Prostate gland (tissue), 2 donors: Measurements from ENCODE around the gene OR13C5. TPM values are rescaled to one million over a fixed set of nuclear protein-coding genes. Genes with fewer than 3 reads are reported as not detected.

Source experiments
- DNase-seq: peaks from one replicate; pipeline ENCODE4 v3.0.0-alpha.2; 2019; ENCODE audit warnings: low spot score
- H3K27ac ChIP-seq, 2 donors: fragments of 200-600 bp; sonication (generic); 2 replicates each; pipeline ENCODE4 v1.5.1; 2017 to 2019
- H3K27me3 ChIP-seq: fragments of 200-600 bp; sonication (generic); replicated peaks from 2 replicates; pipeline ENCODE4 v1.5.1; 2019; ENCODE audit not compliant: insufficient read depth
- H3K36me3 ChIP-seq, 2 donors: fragments of 200-600 bp; sonication (generic); 1 replicate in 1 of 2; 2 replicates in 1 of 2; pipeline versions ENCODE4 v1.5.1 to v1.8.1; 2017 to 2019
- H3K4me1 ChIP-seq: fragments of 200-600 bp; sonication (generic); replicated peaks from 2 replicates; pipeline ENCODE4 v1.5.1; 2019
- H3K4me3 ChIP-seq, 2 donors: fragments of 200-600 bp; sonication (generic); 2 replicates each; pipeline ENCODE4 v1.5.1; 2017 to 2019
- H3K9me3 ChIP-seq: fragments of 200-600 bp; sonication (generic); 2 replicates; pipeline ENCODE4 v1.5.1; 2017
- CTCF ChIP-seq, 4 experiments: fragments of 200-600 bp in 2 of 4; fragments of 450-650 bp in 2 of 4; sonication (generic) in 2 of 4; IDR thresholded peaks; 1 replicate in 3 of 4; 2 replicates in 1 of 4; pipeline ENCODE4 v1.5.1; 2016 to 2019; ENCODE audit warnings: antibody characterized with exemption in 4 of 4, mild to moderate bottlenecking in 2 of 4, moderate library complexity in 2 of 4
- POLR2A ChIP-seq: fragments of 450-650 bp; IDR thresholded peaks from one replicate; pipeline ENCODE4 v1.6.1; 2016; ENCODE audit warnings: antibody characterized with exemption, mild to moderate bottlenecking
- POLR2AphosphoS5 ChIP-seq: sonication (generic); formaldehyde crosslinking; IDR thresholded peaks from one replicate; pipeline ENCODE4 v1.6.1; 2017; ENCODE audit warnings: antibody characterized with exemption
- WGBS: methylation state at CpG from one replicate; pipeline ENCODE4 v1.1.5; 2018; 5-methylcytosine and 5-hydroxymethylcytosine counted together
- intact Hi-C: fragments of 100-400 bp; cut with DNase I; formaldehyde crosslinking; loops from one replicate; pipeline ENCODE4 v1.14.2; 2022
- total RNA-seq, 2 donors: library from RNA; depleted of rRNA; stranded (reverse); fragments of >200 nt; gene quantifications; one replicate each; pipeline ENCODE4 v1.1.0, GENCODE V29; 2016

OR13C5 gene
- total RNA-seq, 2 donors from 2014 or later: not detected

GRCh38 chr9:104589626-104590025 lies 9.6 kb downstream of the OR13C5 start:
- TF ChIP-seq CTCF (IDR thresholded peaks at IDR 0.05): no peak
- TF ChIP-seq POLR2AphosphoS5: no peak
- no peak for TF ChIP-seq POLR2A
- Histone ChIP-seq H3K9me3 (no peaks in the 10 kb centered on the region), H3K36me3 (no peaks in the 10 kb centered on the region), H3K27ac (no peak overlapping the region), H3K27me3 (no peaks in the 10 kb centered on the region), H3K4me3 (no peak overlapping the region), H3K4me1 (no peaks in the 10 kb centered on the region)
- DNase-seq: no peak
- intact Hi-C loops: no loop called here
- WGBS: 88% methylated on average over 1 of the region's 1 CpG

- H3K27ac ChIP-seq: no peak overlapping the region
- no peak overlapping the region for H3K4me3 ChIP-seq
- no peaks in the 10 kb centered on the region for H3K4me1 ChIP-seq
- H3K27me3 ChIP-seq: no peaks in the 10 kb centered on the region
- DNase-seq: no peak
- no peaks in the 10 kb centered on the region for H3K36me3 ChIP-seq
- H3K9me3 ChIP-seq: no peaks in the 10 kb centered on the region
- intact Hi-C loops: no loop called here
- TF ChIP-seq POLR2A: no peak
- TF ChIP-seq CTCF (IDR thresholded peaks at IDR 0.05): no peak
- TF ChIP-seq POLR2AphosphoS5: no peak
- 73% methylated on average over 1 of the region's 1 CpG for WGBS
Observed at GRCh38 chr9:104586496-104587180, 12.6 kb downstream of the OR13C5 start.

GRCh38 chr9:104580562-104580961 lies 18.7 kb downstream of the OR13C5 start:
- Histone ChIP-seq H3K36me3 (no peaks in the 10 kb centered on the region), H3K4me3 (no peak overlapping the region), H3K4me1 (no peaks in the 10 kb centered on the region), H3K27ac (no peak overlapping the region), H3K27me3 (no peaks in the 10 kb centered on the region), H3K9me3 (no peaks in the 10 kb centered on the region)
- TF ChIP-seq POLR2A (no peak), CTCF (IDR thresholded peaks at IDR 0.05) (no peak), POLR2AphosphoS5 (no peak)
- DNase-seq: no peak
- intact Hi-C loops: no loop called here
- 94% methylated on average over 1 of the region's 1 CpG for WGBS

- intact Hi-C loops: no loop called here
- TF ChIP-seq POLR2A: no peak
- TF ChIP-seq CTCF (IDR thresholded peaks at IDR 0.05): no peak
- no peak for TF ChIP-seq POLR2AphosphoS5
- DNase-seq: no peak
- Histone ChIP-seq H3K9me3 (no peaks in the 10 kb centered on the region), H3K4me3 (no peak overlapping the region), H3K27me3 (no peaks in the 10 kb centered on the region), H3K4me1 (no peaks in the 10 kb centered on the region), H3K27ac (no peak overlapping the region), H3K36me3 (no peaks in the 10 kb centered on the region)
- WGBS: 73% methylated on average over 5 of the region's 5 CpGs
Observed at GRCh38 chr9:104577263-104577662, 21.9 kb downstream of the OR13C5 start.

- Histone ChIP-seq H3K27me3 (no peaks in the 10 kb centered on the region), H3K36me3 (no peaks in the 10 kb centered on the region), H3K27ac (no peak overlapping the region), H3K9me3 (no peaks in the 10 kb centered on the region), H3K4me3 (no peak overlapping the region), H3K4me1 (no peaks in the 10 kb centered on the region)
- intact Hi-C loops: no loop called here
- no peak for TF ChIP-seq POLR2A
- TF ChIP-seq POLR2AphosphoS5: no peak
- no peak for TF ChIP-seq CTCF (IDR thresholded peaks at IDR 0.05)
- 77% methylated on average over 2 of the region's 2 CpGs for WGBS
- no peak for DNase-seq
Observed at GRCh38 chr9:104575456-104575855, 23.8 kb downstream of the OR13C5 start.
